CD4-positive, alpha-beta T cell treated with Interleukin-6 at 100 ng/mL for 8 hours (primary cell): ENCODE results near the gene KIF16B.
"Not testable (repeated sequence)": the region's sequence is repeated elsewhere in the genome, so short reads cannot be mapped to it uniquely, and the experiment has no call there.

ENCODE experiments used
- DNase-seq: peaks from one replicate; pipeline ENCODE4 v3.0.0-alpha.2; 2020; ENCODE audit warnings: mixed read lengths, low spot score

Gene KIF16B

GRCh38 chr20:16258766-16259165, 314.5 kb downstream of the KIF16B start:
- no peak for DNase-seq

DNA sequence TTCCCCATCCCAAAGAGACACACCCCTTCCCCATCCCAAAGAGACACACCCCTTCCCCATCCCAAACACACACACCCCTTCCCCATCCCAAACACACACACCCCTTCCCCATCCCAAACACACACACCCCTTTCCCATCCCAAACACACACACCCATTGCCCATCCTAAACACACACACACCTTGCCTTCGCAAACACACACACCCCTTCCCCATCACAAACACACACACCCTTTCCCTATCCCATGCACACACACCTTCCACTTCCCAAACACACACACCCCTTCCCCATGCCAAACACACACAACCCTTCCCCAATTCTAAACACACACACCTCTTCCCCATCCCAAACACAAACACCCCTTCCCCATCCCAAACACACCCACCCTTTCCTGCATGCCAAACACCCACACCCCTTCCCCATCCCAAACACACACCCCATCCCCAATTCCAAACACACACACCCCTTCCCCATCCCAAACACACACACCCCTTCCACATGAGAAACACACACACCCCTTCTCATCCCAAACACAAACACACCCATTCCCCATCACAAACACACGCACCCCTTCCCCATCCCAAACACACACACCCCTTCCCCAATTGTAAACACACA, 315.3 kb downstream of the KIF16B start:
- no peak for DNase-seq

GRCh38 chr20:16257021-16257420, 316.2 kb downstream of the KIF16B start:
- DNase-seq: no peak

- no peak for DNase-seq
These were observed 326.4 kb downstream of the KIF16B start for GRCh38 chr20:16246870-16247269.

DNA sequence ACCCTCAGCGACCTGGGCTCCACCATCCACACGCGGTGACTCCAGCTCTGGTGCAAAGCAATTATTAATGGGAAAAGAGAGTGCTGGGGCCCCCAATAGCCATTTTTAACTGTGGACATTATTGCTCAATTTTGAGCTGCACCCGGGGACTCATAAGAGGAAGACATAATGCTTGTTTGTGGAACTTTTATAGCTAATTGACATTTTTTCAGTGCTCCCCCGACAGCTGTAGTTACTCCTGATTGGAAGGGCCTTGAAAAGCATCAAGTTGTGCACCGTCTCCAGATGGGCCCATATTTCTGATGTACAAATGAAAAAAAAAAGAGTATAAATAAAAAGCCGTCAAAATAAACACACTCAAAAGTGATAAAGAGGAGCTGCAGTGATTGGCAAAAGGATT, 327.0 kb downstream of the KIF16B start:
- no peak for DNase-seq

GRCh38 chr20:16245879-16246278, 327.4 kb downstream of the KIF16B start:
- DNase-seq: no peak

DNA sequence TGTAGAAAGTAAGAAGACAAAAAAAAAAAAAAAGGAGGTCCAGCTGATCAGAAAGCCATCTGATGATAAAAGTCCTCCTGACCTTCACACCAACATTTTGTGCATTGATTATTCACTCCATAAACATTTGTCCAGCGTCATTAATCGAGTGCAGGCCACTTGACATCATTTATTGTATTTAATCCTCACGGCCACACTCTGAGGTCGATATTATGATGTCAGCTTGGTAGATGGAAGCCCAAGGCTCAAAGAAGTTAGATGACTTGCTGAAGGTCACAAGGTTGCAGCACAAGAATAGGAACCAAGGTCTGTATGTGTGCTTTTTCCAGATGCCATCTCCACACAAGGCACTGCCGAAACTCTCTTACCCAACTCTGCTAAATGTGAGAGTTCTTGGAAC, 328.4 kb downstream of the KIF16B start:
- DNase-seq: no peak

GRCh38 chr20:16243470-16243869, 329.8 kb downstream of the KIF16B start:
- no peak for DNase-seq

DNA sequence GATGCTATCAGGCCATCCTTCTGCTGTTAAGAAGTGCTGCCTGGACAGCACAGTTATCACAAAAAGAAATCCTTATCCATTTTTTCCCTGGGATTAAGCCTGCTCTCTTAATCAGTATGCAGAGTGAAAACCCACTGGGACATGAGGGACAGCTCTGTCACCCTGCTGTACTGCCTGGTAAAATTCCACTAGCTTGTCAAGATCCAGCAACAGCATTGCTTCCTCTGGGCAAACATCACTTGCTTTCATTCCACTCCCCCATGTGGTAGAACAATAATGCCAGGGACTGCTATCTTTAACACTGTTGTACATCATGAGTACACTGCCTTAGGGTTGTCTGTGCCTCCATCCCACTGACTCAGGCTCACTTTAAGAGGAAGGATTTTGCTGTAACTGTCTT, 331.3 kb downstream of the KIF16B start:
- no peak for DNase-seq

DNA sequence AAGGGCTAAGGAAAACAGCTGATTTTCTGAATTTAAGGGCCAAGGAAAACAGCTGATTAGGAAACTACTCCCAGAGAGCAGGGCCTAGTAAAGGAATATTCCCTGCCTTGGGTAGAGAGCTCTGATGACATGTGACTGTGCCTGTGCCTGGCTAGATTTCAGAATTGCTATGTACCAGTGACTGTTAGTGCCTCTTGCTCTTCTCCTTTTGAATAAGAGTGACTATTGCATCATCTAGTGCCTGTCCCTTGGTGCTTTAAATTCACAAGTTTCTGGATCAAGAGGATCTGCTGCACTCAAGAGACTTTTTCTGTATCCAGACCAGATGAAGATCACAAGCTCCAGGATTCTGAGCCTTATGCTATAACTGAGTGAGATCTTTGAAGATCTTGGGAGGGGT, 332.9 kb downstream of the KIF16B start:
- DNase-seq: no peak

- DNase-seq: no peak
These were observed 336.5 kb downstream of the KIF16B start for GRCh38 chr20:16236589-16237241.

- no peak for DNase-seq
These were observed 342.8 kb downstream of the KIF16B start for GRCh38 chr20:16230402-16230801.

DNA sequence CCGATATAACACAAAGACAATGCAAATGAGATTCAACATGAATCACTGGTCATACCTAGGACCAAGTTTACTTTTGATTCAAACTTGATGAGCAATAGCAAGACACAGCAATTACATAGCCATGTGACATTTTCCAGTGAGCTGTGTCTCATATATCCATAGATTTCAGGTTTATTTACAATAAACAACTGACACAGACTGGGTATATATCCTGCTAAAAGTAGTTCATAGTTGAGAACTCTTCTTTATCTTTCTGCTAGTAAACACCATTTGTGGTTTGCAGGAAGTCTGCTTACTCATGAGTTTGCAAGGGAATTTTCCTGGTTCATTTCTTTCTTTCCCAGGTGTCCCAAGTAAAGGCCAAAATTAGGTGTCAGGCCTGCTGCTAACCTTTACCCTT, 343.4 kb downstream of the KIF16B start:
- no peak for DNase-seq

GRCh38 chr20:16228722-16229121, 344.5 kb downstream of the KIF16B start:
- no peak for DNase-seq

DNA sequence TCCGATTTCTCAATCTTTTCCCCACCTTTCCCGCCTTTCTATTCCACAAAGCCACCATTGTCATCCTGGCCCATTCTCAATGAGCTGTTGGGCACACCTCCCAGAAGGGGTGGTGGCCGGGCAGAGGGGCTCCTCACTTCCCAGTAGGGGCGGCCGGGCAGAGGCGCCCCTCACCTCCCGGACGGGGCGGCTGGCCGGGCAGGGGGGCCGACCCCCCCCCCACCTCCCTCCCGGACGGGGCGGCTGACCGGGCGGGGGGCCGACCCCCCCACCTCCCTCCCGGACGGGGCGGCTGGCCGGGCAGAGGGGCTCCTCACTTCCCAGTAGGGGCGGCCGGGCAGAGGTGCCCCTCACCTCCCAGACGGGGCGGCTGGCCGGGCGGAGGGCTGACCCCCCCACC, 346.3 kb downstream of the KIF16B start:
- not testable (repeated sequence) for DNase-seq

- DNase-seq: no peak
These were observed 348.4 kb downstream of the KIF16B start for GRCh38 chr20:16224836-16225235.

DNA sequence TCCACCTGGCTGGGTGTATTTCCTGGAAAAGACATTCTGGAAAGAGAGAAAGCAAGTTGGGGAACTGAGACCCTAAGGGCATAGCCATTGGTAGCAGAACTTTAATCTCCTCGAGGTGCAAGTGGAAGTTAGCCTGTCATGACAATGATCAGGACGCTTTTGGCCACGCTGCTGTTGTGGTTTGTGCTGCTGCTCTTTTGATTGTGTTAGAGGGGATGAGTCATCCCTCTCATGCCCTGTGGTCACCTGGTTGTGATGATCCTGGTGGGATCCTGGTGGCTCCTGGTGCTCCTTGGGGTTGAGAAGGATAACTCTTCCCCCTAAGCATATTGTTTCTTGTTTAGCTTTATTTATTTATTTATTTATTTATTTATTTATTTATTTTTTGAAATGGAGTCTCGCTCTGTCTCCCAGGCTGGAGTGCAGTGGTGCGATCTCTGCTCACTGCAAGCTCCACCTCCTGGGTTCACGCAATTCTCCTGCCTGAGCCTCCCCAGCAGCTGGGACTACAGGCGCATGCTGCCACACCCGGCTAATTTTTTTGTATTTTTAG, 350.3 kb downstream of the KIF16B start:
- DNase-seq: no peak
